Measurements from ENCODE around the gene DAAM2. TPM values are rescaled to one million over a fixed set of nuclear protein-coding genes. Genes with fewer than 3 reads are reported as not detected.

Gene DAAM2
- total RNA-seq, 1 donor from 2014 or later = 22.1 TPM

DNA sequence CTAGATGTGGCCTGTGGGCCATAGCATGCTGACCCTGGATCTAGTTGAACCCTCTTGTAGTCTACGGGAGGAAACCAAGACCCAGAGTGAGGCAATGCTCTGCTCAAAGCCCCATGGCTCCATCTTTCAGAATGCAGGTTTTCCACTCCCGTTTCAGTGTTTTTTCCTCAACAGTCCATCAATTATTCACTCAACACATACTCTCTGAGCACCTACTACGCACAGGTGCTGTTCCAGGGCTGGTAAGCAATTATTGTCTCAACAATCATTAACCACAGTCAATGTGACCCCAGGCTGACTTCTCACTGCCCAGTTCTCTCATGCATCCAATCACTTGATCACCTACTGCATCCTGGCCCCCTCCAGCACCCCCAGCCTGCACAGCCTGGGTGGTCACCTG lies 122.1 kb downstream of the DAAM2 start:
- no peak overlapping the region for H3K4me3 ChIP-seq
- no peaks in the 10 kb centered on the region for H3K4me1 ChIP-seq
- no peak overlapping the region for H3K27ac ChIP-seq
- no peaks in the 10 kb centered on the region for H3K9me3 ChIP-seq
- DNase-seq (ENCODE audit: extremely low spot score in 2 of 2) = no peak
- H3K27me3 ChIP-seq = no peaks in the 10 kb centered on the region
- TF ChIP-seq POLR2AphosphoS5 (IDR thresholded peaks at IDR 0.05; ENCODE audit: insufficient read depth in 1 of 2, low read depth in 1 of 2) (no peak), POLR2A (IDR thresholded peaks at IDR 0.05) (no peak)
- TF ChIP-seq, protein P1, sequence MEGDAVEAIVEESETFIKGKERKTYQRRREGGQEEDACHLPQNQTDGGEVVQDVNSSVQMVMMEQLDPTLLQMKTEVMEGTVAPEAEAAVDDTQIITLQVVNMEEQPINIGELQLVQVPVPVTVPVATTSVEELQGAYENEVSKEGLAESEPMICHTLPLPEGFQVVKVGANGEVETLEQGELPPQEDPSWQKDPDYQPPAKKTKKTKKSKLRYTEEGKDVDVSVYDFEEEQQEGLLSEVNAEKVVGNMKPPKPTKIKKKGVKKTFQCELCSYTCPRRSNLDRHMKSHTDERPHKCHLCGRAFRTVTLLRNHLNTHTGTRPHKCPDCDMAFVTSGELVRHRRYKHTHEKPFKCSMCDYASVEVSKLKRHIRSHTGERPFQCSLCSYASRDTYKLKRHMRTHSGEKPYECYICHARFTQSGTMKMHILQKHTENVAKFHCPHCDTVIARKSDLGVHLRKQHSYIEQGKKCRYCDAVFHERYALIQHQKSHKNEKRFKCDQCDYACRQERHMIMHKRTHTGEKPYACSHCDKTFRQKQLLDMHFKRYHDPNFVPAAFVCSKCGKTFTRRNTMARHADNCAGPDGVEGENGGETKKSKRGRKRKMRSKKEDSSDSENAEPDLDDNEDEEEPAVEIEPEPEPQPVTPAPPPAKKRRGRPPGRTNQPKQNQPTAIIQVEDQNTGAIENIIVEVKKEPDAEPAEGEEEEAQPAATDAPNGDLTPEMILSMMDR (IDR thresholded peaks at IDR 0.05) = no peak
- intact Hi-C loops (cut with DNase I) = no loop called here
- H3K36me3 ChIP-seq = peaks cover 0 to 18% of the 10 kb centered on the region in 2 donors

DNA sequence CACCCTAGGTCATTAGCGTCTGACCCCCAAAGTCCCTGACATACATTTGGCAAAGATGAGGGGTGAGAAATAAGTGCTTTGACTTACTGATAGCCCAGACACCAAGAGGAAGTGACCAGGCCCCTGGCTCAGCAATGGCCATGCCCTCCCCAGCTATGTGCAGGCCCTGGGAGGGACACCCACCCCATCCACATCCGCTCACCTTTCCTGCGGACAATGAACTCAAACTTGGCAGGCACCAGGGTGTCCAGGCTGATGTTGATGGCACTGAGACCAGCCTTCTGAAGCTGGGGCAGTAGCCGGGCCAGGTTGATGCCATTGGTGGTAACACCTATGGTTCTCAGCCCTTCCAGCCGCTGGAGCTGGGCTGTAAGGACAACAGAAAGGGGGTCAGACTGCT lies 123.7 kb downstream of the DAAM2 start:
- intact Hi-C loops (cut with DNase I) = no loop called here

DNA sequence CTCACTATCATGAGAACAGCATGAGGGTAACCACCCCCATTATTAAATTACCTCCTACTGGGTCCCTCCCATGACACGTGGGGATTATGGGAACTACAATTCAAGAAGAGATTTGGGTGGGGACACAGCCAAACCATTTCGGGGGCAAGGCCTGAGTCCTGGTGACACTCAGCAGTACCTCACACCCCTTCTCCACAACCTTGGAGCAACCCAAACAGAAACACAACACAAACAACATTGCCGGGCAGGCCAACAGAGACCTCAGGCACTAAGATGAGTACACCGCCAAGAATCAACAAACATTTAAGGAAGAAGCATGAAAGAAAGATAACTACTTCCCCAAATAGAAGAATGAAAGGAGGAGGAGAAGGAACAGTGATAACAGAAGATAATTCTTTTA lies 125.2 kb downstream of the DAAM2 start:
- Histone ChIP-seq H3K9me3 (no peaks in the 10 kb centered on the region), H3K36me3 (peaks cover 0 to 18% of the 10 kb centered on the region in 2 donors), H3K4me1 (no peaks in the 10 kb centered on the region), H3K27me3 (no peaks in the 10 kb centered on the region), H3K4me3 (no peak overlapping the region), H3K27ac (no peak overlapping the region)
- TF ChIP-seq, protein P1 (IDR thresholded peaks at IDR 0.05) = no peak
- TF ChIP-seq POLR2AphosphoS5 (IDR thresholded peaks at IDR 0.05; ENCODE audit: insufficient read depth in 1 of 2, low read depth in 1 of 2) (no peak), POLR2A (IDR thresholded peaks at IDR 0.05) (no peak)
- intact Hi-C loops (cut with DNase I) = no loop called here
- DNase-seq (ENCODE audit: extremely low spot score in 2 of 2) = no peak

More for the DNA sequence above, 123.7 kb downstream of the DAAM2 start:
- no peaks in the 10 kb centered on the region for H3K4me1 ChIP-seq
- peaks cover 0 to 18% of the 10 kb centered on the region in 2 donors for H3K36me3 ChIP-seq
- no peak overlapping the region for H3K27ac ChIP-seq
- no peaks in the 10 kb centered on the region for H3K27me3 ChIP-seq
- no peaks in the 10 kb centered on the region for H3K9me3 ChIP-seq
- H3K4me3 ChIP-seq = no peak overlapping the region
- no peak for DNase-seq (ENCODE audit: extremely low spot score in 2 of 2)
- TF ChIP-seq POLR2AphosphoS5 (IDR thresholded peaks at IDR 0.05; ENCODE audit: insufficient read depth in 1 of 2, low read depth in 1 of 2) = no peak
- no peak for TF ChIP-seq POLR2A (IDR thresholded peaks at IDR 0.05)
- TF ChIP-seq, protein P1 (IDR thresholded peaks at IDR 0.05) = no peak

DNA sequence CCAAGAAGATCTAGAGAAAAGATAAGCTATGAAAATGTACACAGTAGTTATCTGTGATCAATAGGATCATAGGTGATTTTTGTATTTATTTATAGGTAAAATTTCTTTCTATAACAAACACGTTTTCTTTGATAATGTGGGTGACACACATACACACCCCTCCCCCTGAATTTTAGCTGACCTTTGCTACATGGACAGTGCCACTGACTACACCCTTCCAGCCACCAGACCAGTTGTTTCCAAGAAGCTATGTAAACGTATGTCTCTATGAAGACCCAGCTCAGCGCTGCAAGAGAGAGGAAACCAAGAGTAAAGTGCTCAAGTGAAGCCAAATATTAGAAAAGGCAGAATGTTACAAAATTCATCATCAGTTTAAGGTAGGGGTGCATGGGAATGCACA lies 125.8 kb downstream of the DAAM2 start:
- no peaks in the 10 kb centered on the region for H3K4me1 ChIP-seq
- no peak overlapping the region for H3K27ac ChIP-seq
- intact Hi-C loops (cut with DNase I) = no loop called here
- DNase-seq (ENCODE audit: extremely low spot score in 2 of 2) = no peak
- no peaks in the 10 kb centered on the region for H3K9me3 ChIP-seq
- TF ChIP-seq POLR2A (IDR thresholded peaks at IDR 0.05) (no peak), POLR2AphosphoS5 (IDR thresholded peaks at IDR 0.05; ENCODE audit: insufficient read depth in 1 of 2, low read depth in 1 of 2) (no peak)
- TF ChIP-seq, protein P1 (IDR thresholded peaks at IDR 0.05) = no peak
- H3K4me3 ChIP-seq = no peak overlapping the region
- H3K27me3 ChIP-seq = no peaks in the 10 kb centered on the region
- peaks cover 0 to 13% of the 10 kb centered on the region in 2 donors for H3K36me3 ChIP-seq

DNA sequence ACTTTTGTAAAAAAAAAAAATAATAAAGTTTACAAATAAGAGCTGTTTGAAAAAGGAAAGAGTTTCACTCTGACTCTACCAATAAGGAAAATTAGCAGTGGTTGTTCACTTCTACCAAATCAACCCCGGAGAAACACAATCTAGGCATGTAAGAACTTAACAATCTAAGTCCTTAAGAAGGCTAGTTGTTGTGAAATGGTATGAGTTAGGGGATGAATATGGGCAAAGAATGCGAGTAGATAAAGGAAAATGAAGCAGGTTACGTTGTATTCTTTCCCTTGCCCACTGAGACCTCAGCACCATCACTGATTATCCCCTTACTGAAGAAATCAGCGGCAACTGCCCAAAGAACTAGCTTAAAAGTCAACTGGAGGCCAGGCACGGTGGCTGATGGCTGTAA lies 126.7 kb downstream of the DAAM2 start:
- Histone ChIP-seq H3K4me3 (no peak overlapping the region), H3K36me3 (peaks cover 0 to 10% of the 10 kb centered on the region in 2 donors), H3K9me3 (no peaks in the 10 kb centered on the region), H3K4me1 (no peaks in the 10 kb centered on the region), H3K27ac (no peak overlapping the region), H3K27me3 (no peaks in the 10 kb centered on the region)
- TF ChIP-seq POLR2AphosphoS5 (IDR thresholded peaks at IDR 0.05; ENCODE audit: insufficient read depth in 1 of 2, low read depth in 1 of 2) = no peak
- TF ChIP-seq POLR2A (IDR thresholded peaks at IDR 0.05) = no peak
- TF ChIP-seq, protein P1 (IDR thresholded peaks at IDR 0.05) = no peak
- intact Hi-C loops (cut with DNase I) = no loop called here
- no peak for DNase-seq (ENCODE audit: extremely low spot score in 2 of 2)

Measured in vagina (tissue), 2 donors.